ENCODE measurements around the gene MYO1B.

- TF ChIP-seq EZH2 (IDR thresholded peaks at IDR 0.05; ENCODE audit: borderline replicate concordance, low read length) (no peak), CTCF (IDR thresholded peaks at IDR 0.05; ENCODE audit: low read length) (no peak)
These were observed 53.1 kb downstream of the MYO1B start for GRCh38 chr2:191298306-191298705.
